H9 (cell line): Measurements from ENCODE around the gene IRF2. TPM values are rescaled to one million over a fixed set of nuclear protein-coding genes. Genes with fewer than 3 reads are reported as not detected.

Experiments used
- DNase-seq: peaks from one replicate; pipeline ENCODE4 v3.0.0-alpha.2; 2017
- H2AFZ ChIP-seq: one replicate; pipeline ENCODE4 v1.6.1; 2013; ENCODE audit warnings: mild to moderate bottlenecking, low read length, control low read depth, moderate library complexity
- H2AK5ac ChIP-seq: 2 replicates; pipeline ENCODE4 v1.6.1; 2013; ENCODE audit warnings: low read length, control low read depth, mixed read lengths; ENCODE audit not compliant: insufficient read length
- H2BK120ac ChIP-seq: one replicate; pipeline ENCODE4 v1.6.1; 2013; ENCODE audit warnings: low read depth, mild to moderate bottlenecking, low read length, control low read depth, inconsistent platforms; ENCODE audit not compliant: poor library complexity, severe bottlenecking
- H2BK12ac ChIP-seq: 2 replicates; pipeline ENCODE4 v1.6.1; 2013; ENCODE audit warnings: low read length, control low read depth, mixed read lengths, low read depth; ENCODE audit not compliant: insufficient read length
- H2BK15ac ChIP-seq: 2 replicates; pipeline ENCODE4 v1.6.1; 2013; ENCODE audit warnings: low read depth, low read length, control low read depth
- H2BK20ac ChIP-seq: one replicate; pipeline ENCODE4 v1.6.1; 2013; ENCODE audit warnings: low read depth, mild to moderate bottlenecking, low read length, control low read depth, inconsistent platforms; ENCODE audit not compliant: poor library complexity, severe bottlenecking
- H2BK5ac ChIP-seq: 2 replicates; pipeline ENCODE4 v1.6.1; 2013; ENCODE audit warnings: low read length, control low read depth, mixed read lengths; ENCODE audit not compliant: insufficient read length
- H3K14ac ChIP-seq: 2 replicates; pipeline ENCODE4 v1.6.1; 2013; ENCODE audit warnings: low read length, control low read depth; ENCODE audit not compliant: insufficient read depth
- H3K18ac ChIP-seq: 2 replicates; pipeline ENCODE4 v1.6.1; 2013; ENCODE audit warnings: low read depth, mild to moderate bottlenecking, mixed read lengths, low read length, control low read depth; ENCODE audit not compliant: insufficient read length
- H3K23ac ChIP-seq: 2 replicates; pipeline ENCODE4 v1.6.1; 2013; ENCODE audit warnings: low read length, control low read depth, mixed read lengths, low read depth; ENCODE audit not compliant: insufficient read length
- H3K23me2 ChIP-seq: 2 replicates; pipeline ENCODE4 v1.6.1; 2013; ENCODE audit warnings: low read depth, mild to moderate bottlenecking, mixed read lengths, low read length, control low read depth; ENCODE audit not compliant: insufficient read length, poor library complexity, severe bottlenecking
- H3K27ac ChIP-seq: 2 replicates; pipeline ENCODE4 v1.5.1; 2013; ENCODE audit warnings: low read length, control low read depth, mixed read lengths, low read depth; ENCODE audit not compliant: insufficient read length
- H3K27me3 ChIP-seq: 2 replicates; pipeline ENCODE4 v1.6.1; 2013; ENCODE audit warnings: low read length, control low read depth, inconsistent platforms; ENCODE audit not compliant: insufficient read depth
- H3K4ac ChIP-seq: 2 replicates; pipeline ENCODE4 v1.6.1; 2013; ENCODE audit warnings: low read depth, mild to moderate bottlenecking, control low read depth, inconsistent platforms, low read length, moderate library complexity
- H3K4me1 ChIP-seq: 2 replicates; pipeline ENCODE4 v1.6.1; 2013; ENCODE audit warnings: low read length, control low read depth, inconsistent platforms; ENCODE audit not compliant: insufficient read depth
- H3K4me2 ChIP-seq: 2 replicates; pipeline ENCODE4 v1.6.1; 2013; ENCODE audit warnings: low read length, control low read depth, mixed read lengths; ENCODE audit not compliant: insufficient read length, insufficient read depth
- H3K56ac ChIP-seq: 2 replicates; pipeline ENCODE4 v1.6.1; 2013; ENCODE audit warnings: low read depth, mild to moderate bottlenecking, mixed read lengths, low read length, control low read depth; ENCODE audit not compliant: insufficient read length
- H3K79me1 ChIP-seq: 2 replicates; pipeline ENCODE4 v1.6.1; 2013; ENCODE audit warnings: low read depth, mild to moderate bottlenecking, moderate library complexity, low read length, control low read depth, inconsistent platforms; ENCODE audit not compliant: insufficient read depth, poor library complexity, severe bottlenecking
- H3K79me2 ChIP-seq: 2 replicates; pipeline ENCODE4 v1.6.1; 2013; ENCODE audit warnings: low read length, control low read depth, inconsistent platforms; ENCODE audit not compliant: insufficient read depth
- H3K9ac ChIP-seq: 2 replicates; pipeline ENCODE4 v1.6.1; 2013; ENCODE audit warnings: low read length, control low read depth, mixed read lengths; ENCODE audit not compliant: insufficient read length; ENCODE audit errors: extremely low read depth
- H3K9me3 ChIP-seq: one replicate; pipeline ENCODE4 v1.6.1; 2013; ENCODE audit warnings: low read depth, low read length, inconsistent platforms; ENCODE audit not compliant: control insufficient read depth
- H3T11ph ChIP-seq: one replicate; pipeline ENCODE4 v1.6.1; 2013; ENCODE audit warnings: mild to moderate bottlenecking, low read length, control low read depth, inconsistent platforms
- H4K20me1 ChIP-seq: one replicate; pipeline ENCODE4 v1.6.1; 2013; ENCODE audit not compliant: control insufficient read depth, insufficient read length, insufficient read depth
- H4K5ac ChIP-seq: 2 replicates; pipeline ENCODE4 v1.6.1; 2013; ENCODE audit warnings: low read depth, mild to moderate bottlenecking, mixed read lengths, low read length, control low read depth; ENCODE audit not compliant: insufficient read length
- H4K8ac ChIP-seq: replicated peaks from 2 replicates; pipeline ENCODE4 v1.6.1; 2013; ENCODE audit warnings: low read length, control low read depth, mixed read lengths, low read depth; ENCODE audit not compliant: insufficient read length
- H4K91ac ChIP-seq: 2 replicates; pipeline ENCODE4 v1.6.1; 2013; ENCODE audit warnings: low read depth, mild to moderate bottlenecking, moderate library complexity, mixed read lengths, low read length, control low read depth; ENCODE audit not compliant: insufficient read length
- H3K27ac Mint-ChIP-seq, 3 experiments: 2 replicates in 2 of 3; 3 replicates in 1 of 3; pipeline ENCODE4 v1.8.0; 2020 to 2021; ENCODE audit warnings: mixed read lengths in 3 of 3, mild to moderate bottlenecking in 1 of 3, moderate library complexity in 1 of 3
- H3K27me3 Mint-ChIP-seq: 2 replicates; pipeline ENCODE4 v1.8.0; 2021; ENCODE audit warnings: low read depth, mild to moderate bottlenecking, moderate library complexity, mixed read lengths
- H3K36me3 Mint-ChIP-seq, 3 experiments: 2 replicates in 2 of 3; 3 replicates in 1 of 3; pipeline ENCODE4 v1.8.0; 2020 to 2021; ENCODE audit warnings: low read depth in 3 of 3, mixed read lengths in 3 of 3; ENCODE audit not compliant: insufficient read depth in 1 of 3
- H3K4me1 Mint-ChIP-seq, 2 experiments: 2 replicates each; pipeline ENCODE4 v1.8.0; 2020; ENCODE audit warnings: mixed read lengths in 2 of 2
- H3K4me3 Mint-ChIP-seq, 2 experiments: 2 replicates in 1 of 2; 3 replicates in 1 of 2; pipeline ENCODE4 v1.8.0; 2020 to 2021; ENCODE audit warnings: mild to moderate bottlenecking in 2 of 2, mixed read lengths in 2 of 2, moderate library complexity in 1 of 2
- H3K9me3 Mint-ChIP-seq, 2 experiments: 2 replicates in 1 of 2; 3 replicates in 1 of 2; pipeline ENCODE4 v1.8.0; 2020; ENCODE audit warnings: mild to moderate bottlenecking in 2 of 2, mixed read lengths in 2 of 2, moderate library complexity in 1 of 2
- WGBS: extraction: QIAGEN DNeasy Blood & Tissue Kit; methylation state at CpG from one replicate; pipeline ENCODE4 v1.1.7; 2013; ENCODE audit warnings: missing lambda C conversion rate, low lambda C conversion rate, mixed read lengths; ENCODE audit not compliant: insufficient read length; ENCODE audit errors: extremely low coverage; 5-methylcytosine and 5-hydroxymethylcytosine counted together
- total RNA-seq: library from RNA; stranded (reverse); gene quantifications from 2 replicates; pipeline ENCODE4 v1.2.1, GENCODE V29; 2021
- TF ChIP-seq, protein P1 (sequence below): fragments of 200-600 bp; sonication (generic); conservative IDR thresholded peaks from 3 replicates; pipeline ENCODE4 v1.8.0; 2021; ENCODE audit warnings: antibody characterized with exemption, mild to moderate bottlenecking

The IRF2 gene
- total RNA-seq, 1 experiment from 2014 or later = 13.5 TPM

DNA sequence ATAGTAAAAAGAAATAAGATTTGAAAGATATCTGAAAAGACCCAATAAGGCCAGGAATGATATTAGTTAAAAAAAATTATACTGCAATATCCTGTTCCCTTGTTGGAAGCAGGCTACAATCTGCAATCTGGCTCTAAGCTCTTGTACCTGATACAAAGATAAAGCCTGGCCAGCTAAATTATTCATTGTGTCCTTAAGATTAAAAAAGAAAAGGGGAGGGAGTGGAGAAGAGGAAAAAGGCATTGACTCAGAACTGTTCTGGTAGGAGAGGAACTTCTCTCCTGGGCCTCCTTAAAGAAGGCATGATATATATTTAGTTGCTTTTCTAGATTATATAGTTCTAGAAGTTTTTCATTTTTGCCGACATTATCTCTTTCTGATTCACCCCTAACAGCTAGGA is 46.7 kb downstream of the IRF2 start:
- H3K9me3 Mint-ChIP-seq = peaks cover 6% of the 10 kb centered on the region in 2 experiments; a peak in 4 of 5 replicates
- no peak overlapping the region for H3K4me2 ChIP-seq
- H4K8ac ChIP-seq = no peak overlapping the region
- no peak overlapping the region for H3K27ac ChIP-seq
- no peak overlapping the region for H3K14ac ChIP-seq
- no peaks in the 10 kb centered on the region for H4K20me1 ChIP-seq
- no peak overlapping the region for H3K9ac ChIP-seq
- H4K5ac ChIP-seq = no peak overlapping the region
- peaks cover 3% of the 10 kb centered on the region; the same call in 1 of the 2 replicates for H3K79me2 ChIP-seq
- H3K56ac ChIP-seq = no peak overlapping the region
- no peaks in the 10 kb centered on the region for H3K27me3 Mint-ChIP-seq
- DNase-seq = no peak
- no peak overlapping the region for H2AFZ ChIP-seq
- H3K4ac ChIP-seq = no peak overlapping the region
- H3T11ph ChIP-seq = no peak overlapping the region
- peaks cover 27 to 51% (median 49%) of the 10 kb centered on the region in 3 experiments; a peak in 6 of 7 replicates for H3K36me3 Mint-ChIP-seq
- no peak overlapping the region for H2AK5ac ChIP-seq
- H2BK120ac ChIP-seq = no peak overlapping the region
- no peak overlapping the region for H3K4me3 Mint-ChIP-seq
- no peak overlapping the region for H2BK15ac ChIP-seq
- H3K23ac ChIP-seq = no peak overlapping the region
- H2BK12ac ChIP-seq = no peak overlapping the region
- H3K9me3 ChIP-seq = peaks cover 7% of the 10 kb centered on the region
- TF ChIP-seq, protein P1, sequence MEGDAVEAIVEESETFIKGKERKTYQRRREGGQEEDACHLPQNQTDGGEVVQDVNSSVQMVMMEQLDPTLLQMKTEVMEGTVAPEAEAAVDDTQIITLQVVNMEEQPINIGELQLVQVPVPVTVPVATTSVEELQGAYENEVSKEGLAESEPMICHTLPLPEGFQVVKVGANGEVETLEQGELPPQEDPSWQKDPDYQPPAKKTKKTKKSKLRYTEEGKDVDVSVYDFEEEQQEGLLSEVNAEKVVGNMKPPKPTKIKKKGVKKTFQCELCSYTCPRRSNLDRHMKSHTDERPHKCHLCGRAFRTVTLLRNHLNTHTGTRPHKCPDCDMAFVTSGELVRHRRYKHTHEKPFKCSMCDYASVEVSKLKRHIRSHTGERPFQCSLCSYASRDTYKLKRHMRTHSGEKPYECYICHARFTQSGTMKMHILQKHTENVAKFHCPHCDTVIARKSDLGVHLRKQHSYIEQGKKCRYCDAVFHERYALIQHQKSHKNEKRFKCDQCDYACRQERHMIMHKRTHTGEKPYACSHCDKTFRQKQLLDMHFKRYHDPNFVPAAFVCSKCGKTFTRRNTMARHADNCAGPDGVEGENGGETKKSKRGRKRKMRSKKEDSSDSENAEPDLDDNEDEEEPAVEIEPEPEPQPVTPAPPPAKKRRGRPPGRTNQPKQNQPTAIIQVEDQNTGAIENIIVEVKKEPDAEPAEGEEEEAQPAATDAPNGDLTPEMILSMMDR = no peak
- H3K18ac ChIP-seq = no peak overlapping the region
- no peaks in the 10 kb centered on the region for H3K27me3 ChIP-seq
- H3K4me1 ChIP-seq = peaks cover 5% of the 10 kb centered on the region; the same call in 1 of the 2 replicates
- H3K79me1 ChIP-seq = peaks cover 2% of the 10 kb centered on the region
- peaks cover 21 to 24% of the 10 kb centered on the region in 2 experiments for H3K4me1 Mint-ChIP-seq
- no CpG with 5 or more reads among the region's 1 CpG for WGBS
- 0 out of 7 replicates have a peak overlapping the region, but pooled peaks of 1 of the 3 experiments have one; percentile 49 for H3K27ac Mint-ChIP-seq
- no peaks in the 10 kb centered on the region for H3K23me2 ChIP-seq
- no peak overlapping the region for H4K91ac ChIP-seq
- H2BK5ac ChIP-seq = no peak overlapping the region
- H2BK20ac ChIP-seq = no peak overlapping the region
